Suppressor macrophage treated with lipopolysaccharide for 4 hours (primary cell): Measurements from ENCODE around the gene RAPSN.
A peak's percentile ranks its signal among the peaks of the same experiment; 100 is the strongest.

Source experiments
- DNase-seq: peaks from one replicate; pipeline ENCODE4 v3.0.0-alpha.2; 2020

Gene RAPSN

GRCh38 chr11:47431356-47432083 is 17.4 kb downstream of the RAPSN start:
- no peak for DNase-seq

DNA sequence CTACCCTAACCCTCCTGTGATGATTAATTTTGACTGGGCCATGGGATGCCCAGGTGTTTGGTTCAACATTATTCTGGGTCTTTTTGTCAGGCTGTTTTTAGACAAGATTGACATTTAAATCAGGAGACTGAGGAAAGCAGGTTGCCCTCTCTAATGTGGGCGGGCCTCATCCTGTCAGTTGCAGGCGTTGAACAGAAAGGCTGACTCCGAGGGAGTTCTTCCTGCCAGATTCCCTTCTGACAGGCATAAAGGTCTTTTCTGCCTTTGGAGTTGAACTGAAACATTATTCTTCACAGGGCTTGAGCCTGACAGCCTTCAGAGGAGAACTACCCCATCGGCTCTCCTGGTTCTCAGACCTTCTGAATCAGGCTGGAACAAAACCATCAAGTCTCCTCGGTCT is 18.4 kb downstream of the RAPSN start:
- DNase-seq, result no peak

DNA sequence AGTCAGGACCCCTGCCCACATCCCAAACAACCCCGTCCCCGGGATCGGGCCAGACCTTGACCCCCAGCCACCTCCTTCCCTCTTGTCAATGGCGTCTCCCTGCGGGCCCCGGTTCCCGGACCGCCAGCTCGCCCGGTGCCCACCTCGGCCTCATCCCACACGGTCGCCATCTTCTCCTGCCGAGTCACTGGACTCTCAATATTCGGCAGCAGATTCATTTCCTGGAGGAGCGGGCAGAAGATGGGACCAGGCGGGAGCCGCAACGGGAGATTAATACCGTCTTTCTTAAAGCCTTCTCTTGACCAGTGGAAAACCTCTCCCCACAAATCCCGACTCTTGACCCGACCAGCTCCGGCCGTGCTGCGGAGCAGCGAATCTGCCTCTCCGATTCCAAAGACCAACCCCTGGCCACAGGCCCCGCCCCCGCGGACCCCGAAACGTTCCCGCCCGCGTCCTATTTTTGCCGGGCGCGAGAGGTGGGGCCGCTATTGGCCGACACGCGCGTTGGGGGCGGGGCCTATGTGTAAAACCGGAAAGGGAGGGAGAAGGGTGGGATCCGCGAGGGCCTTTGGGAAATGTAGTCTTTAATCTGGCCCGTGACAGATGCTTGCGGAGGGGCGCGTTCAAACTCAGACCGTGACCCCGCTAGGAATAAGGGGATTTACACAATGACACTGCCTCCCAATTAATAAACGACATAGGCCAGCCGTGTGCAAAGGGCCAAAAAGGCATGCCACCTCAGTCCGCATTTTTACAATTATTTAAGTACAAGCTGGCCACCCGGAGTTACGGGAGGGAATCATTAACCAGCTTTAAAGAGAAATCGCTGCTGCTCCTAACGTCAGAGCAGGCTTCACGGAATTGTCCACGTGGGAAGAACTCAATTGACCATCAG is 22.6 kb downstream of the RAPSN start, which contains the start of gene PSMC3:
Gene PSMC3, minus strand, starts transcription at position 378 of the 895 bp plus-strand sequence. Its CDS starts 160 bp downstream, at position 218.
- DNase-seq, result peak; percentile 99

DNA sequence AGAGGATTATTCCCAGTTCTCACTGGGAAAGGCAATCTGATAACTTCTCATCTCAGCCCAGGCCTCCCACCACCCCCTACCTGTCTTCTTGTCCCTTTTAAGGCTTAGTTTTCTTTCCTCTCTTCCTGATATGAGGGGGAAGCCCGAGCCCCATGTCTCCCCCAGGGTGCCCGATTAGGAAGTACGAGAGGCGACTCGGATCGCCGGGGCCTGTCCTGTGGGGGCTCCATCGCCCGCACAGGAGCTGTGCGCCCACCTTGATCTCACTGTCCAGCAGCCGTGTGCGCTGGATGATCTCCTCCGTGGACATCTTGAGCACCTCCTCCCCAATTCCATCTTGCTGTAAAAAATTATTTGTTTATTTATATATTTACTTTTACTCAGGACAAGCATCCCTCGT is 23.3 kb downstream of the RAPSN start:
- no peak for DNase-seq

GRCh38 chr11:47418454-47419259 is 30.3 kb downstream of the RAPSN start:
- no peak for DNase-seq

- DNase-seq, result no peak
Measured at GRCh38 chr11:47417712-47418111, 31.2 kb downstream of the RAPSN start.

GRCh38 chr11:47415949-47416472 is 32.9 kb downstream of the RAPSN start:
- no peak for DNase-seq

GRCh38 chr11:47415091-47415854 is 33.7 kb downstream of the RAPSN start:
- no peak for DNase-seq

- DNase-seq, result no peak
Measured at GRCh38 chr11:47414685-47415070, 34.3 kb downstream of the RAPSN start.

GRCh38 chr11:47413908-47414684 is 34.8 kb downstream of the RAPSN start:
- DNase-seq, result no peak

DNA sequence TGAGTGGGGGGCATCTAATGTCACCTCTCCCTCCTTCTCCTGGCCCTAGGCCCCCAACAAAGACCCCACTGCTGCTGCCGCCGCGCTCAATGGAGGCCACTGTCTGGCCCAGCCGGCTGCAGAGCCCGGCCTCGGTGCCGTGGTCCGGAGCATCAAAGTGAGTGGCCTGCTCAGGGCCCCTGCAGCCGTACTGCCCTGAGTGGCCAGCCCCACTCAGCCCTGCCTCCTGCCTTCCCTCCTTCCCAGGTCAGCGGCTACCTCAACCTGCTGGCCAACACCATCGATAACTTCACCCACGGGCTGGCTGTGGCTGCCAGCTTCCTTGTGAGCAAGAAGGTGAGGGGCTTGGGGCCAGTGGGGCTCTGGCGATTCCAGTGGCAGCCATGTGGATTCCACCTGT is 35.6 kb downstream of the RAPSN start:
- no peak for DNase-seq

DNA sequence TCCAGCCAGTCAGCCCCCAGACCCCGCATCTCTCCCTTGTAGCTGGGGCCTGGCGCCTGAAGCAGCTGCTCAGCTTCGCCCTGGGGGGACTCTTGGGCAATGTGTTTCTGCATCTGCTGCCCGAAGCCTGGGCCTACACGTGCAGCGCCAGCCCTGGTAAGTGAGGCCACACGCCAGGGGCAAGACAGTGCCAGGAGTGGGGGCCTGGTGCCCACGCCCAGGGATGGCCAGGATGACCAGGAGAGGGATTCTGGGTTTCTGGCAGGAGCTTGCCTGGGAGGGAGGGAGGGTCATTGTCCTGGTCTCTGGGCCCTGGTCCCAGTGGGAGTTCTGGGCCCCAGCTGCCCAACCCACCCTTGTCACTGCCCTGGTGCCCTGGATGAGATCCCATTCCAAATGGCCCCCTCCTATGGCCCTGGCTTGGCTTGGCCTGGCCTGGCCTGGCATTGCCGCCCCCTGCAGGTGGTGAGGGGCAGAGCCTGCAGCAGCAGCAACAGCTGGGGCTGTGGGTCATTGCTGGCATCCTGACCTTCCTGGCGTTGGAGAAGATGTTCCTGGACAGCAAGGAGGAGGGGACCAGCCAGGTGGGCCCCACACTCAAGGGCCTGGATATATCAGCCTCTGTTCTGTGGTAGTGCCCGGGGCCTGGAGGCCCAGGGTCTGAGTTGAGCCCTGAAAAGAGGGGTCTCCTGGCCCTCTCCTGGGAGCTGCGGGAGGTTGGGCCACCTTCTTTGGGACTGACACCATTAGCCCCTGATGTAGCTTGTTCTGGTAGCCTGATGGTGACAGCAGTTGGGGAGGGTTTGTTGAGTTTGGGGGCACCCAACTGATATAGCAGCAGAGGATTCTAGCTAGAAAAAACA is 36.8 kb downstream of the RAPSN start:
- peak; percentile 78 for DNase-seq

- DNase-seq, result no peak
Measured at GRCh38 chr11:47410370-47411264, 38.3 kb downstream of the RAPSN start.

GRCh38 chr11:47409440-47410369 is 39.2 kb downstream of the RAPSN start:
- no peak for DNase-seq

GRCh38 chr11:47408598-47409439 is 40.1 kb downstream of the RAPSN start:
- peak; percentile 44 for DNase-seq

- peak; percentile 99 for DNase-seq
Measured at GRCh38 chr11:47407746-47408590, 41.0 kb downstream of the RAPSN start, which contains the start of gene SLC39A13. SLC39A13 (plus strand) TSS chr11:47408590; CDS start chr11:47410095, 1,505 bp downstream.
